HCT116 (cell line): ENCODE measurements around the gene SLC4A7. TPM values are rescaled to one million over a fixed set of nuclear protein-coding genes. Genes with fewer than 3 reads are reported as not detected.

Source experiments
- ATAC-seq: fragments of 200-7000 bp; cut with Tn5 transposase; 2 replicates; pipeline ENCODE4 v1.9.1; 2020; ENCODE audit warnings: mild to moderate bottlenecking, moderate library complexity
- BruUV-seq: library from RNA; stranded (reverse); fragments of 400-500 nt; replicated peaks from 2 replicates; lab custom pipeline; 2021; lab: Mats Ljungman, UMichigan
- CTCF ChIA-PET: fragments of 300-600 bp; sonication (Branson Sonifier 250); formaldehyde crosslinking; loops from one replicate; lab custom pipeline; 2021; ENCODE audit warnings: antibody characterized with exemption; lab: Charles Lee
- POLR2A ChIA-PET: fragments of 300-600, 350-600 bp; sonication (Branson Sonifier 250); formaldehyde crosslinking; loops from one replicate; lab custom pipeline; 2021; ENCODE audit warnings: antibody characterized with exemption; lab: Charles Lee
- RAD21 ChIA-PET, 2 experiments: fragments of 300-600 bp; sonication (Branson Sonifier 250); formaldehyde crosslinking; loops; one replicate each; lab custom pipeline; 2023; ENCODE audit warnings: low total read pairs in 2 of 2; ENCODE audit not compliant: uncharacterized antibody in 2 of 2, unreplicated experiment in 2 of 2, low non-redundant PET in 1 of 2; lab: Charles Lee
- DNase-seq: peaks from one replicate; pipeline ENCODE4 v3.0.0-alpha.2; 2010; ENCODE audit warnings: low read depth, low spot score
- H2AFZ ChIP-seq: fragments of 200-600 bp; shearing (Covaris generic), sonication (generic); 2 replicates; pipeline ENCODE4 v1.6.1; 2017; ENCODE audit warnings: low read depth, mixed run types, mixed read lengths, antibody characterized with exemption, low read length; ENCODE audit not compliant: poor library complexity, severe bottlenecking
- H3K27ac ChIP-seq: 2 replicates; pipeline ENCODE4 v1.5.1; 2012; ENCODE audit warnings: low read depth, low read length
- H3K27me3 ChIP-seq: fragments of 200-600 bp; sonication (generic); 2 replicates; pipeline ENCODE4 v1.6.1; 2016; ENCODE audit warnings: mixed run types, low read length, mixed read lengths; ENCODE audit not compliant: insufficient read depth
- H3K36me3 ChIP-seq, 2 experiments: fragments of 200-500 bp in 1 of 2; fragments of 200-600 bp in 1 of 2; sonication (Bioruptor generic) in 1 of 2; sonication (generic) in 1 of 2; 2 replicates each; pipeline versions ENCODE4 v1.5.1 to v1.6.1; 2014 to 2016; ENCODE audit warnings: low read length in 2 of 2, inconsistent platforms in 1 of 2, mixed read lengths in 1 of 2, mixed run types in 1 of 2; ENCODE audit not compliant: insufficient read depth in 2 of 2, control insufficient read depth in 1 of 2
- H3K4me1 ChIP-seq, 2 experiments: fragments of 200-600 bp in 1 of 2; sonication (generic) in 1 of 2; 2 replicates each; pipeline versions ENCODE4 v1.5.1 to v1.6.1; 2012 to 2017; ENCODE audit warnings: low read length in 2 of 2, inconsistent platforms in 1 of 2, mild to moderate bottlenecking in 1 of 2, mixed read lengths in 1 of 2, mixed run types in 1 of 2, moderate library complexity in 1 of 2; ENCODE audit not compliant: insufficient read depth in 2 of 2, control insufficient read depth in 1 of 2
- H3K4me2 ChIP-seq: fragments of 200-600 bp; sonication (generic); 2 replicates; pipeline ENCODE4 v1.6.1; 2017; ENCODE audit warnings: mixed run types, low read length, mixed read lengths
- H3K4me3 ChIP-seq, 2 experiments: fragments of 200-600 bp in 1 of 2; sonication (generic) in 1 of 2; replicated peaks in 1 of 2; 2 replicates each; pipeline ENCODE4 v1.5.1; 2011 to 2016; ENCODE audit warnings: low read length in 2 of 2, control low read depth in 1 of 2, low read depth in 1 of 2, mild to moderate bottlenecking in 1 of 2, mixed read lengths in 1 of 2, mixed run types in 1 of 2
- H3K79me2 ChIP-seq: fragments of 200-600 bp; sonication (generic); 2 replicates; pipeline ENCODE4 v1.6.1; 2017; ENCODE audit warnings: mild to moderate bottlenecking, mixed run types, low read length, moderate library complexity, mixed read lengths; ENCODE audit not compliant: insufficient read depth
- H3K9ac ChIP-seq: fragments of 200-600 bp; sonication (generic); 2 replicates; pipeline ENCODE4 v1.6.1; 2016; ENCODE audit warnings: low read length, mixed read lengths
- H3K9me2 ChIP-seq: fragments of 200-600 bp; sonication (generic), shearing (Covaris generic); 2 replicates; pipeline ENCODE4 v1.6.1; 2017; ENCODE audit warnings: mixed run types, mild to moderate bottlenecking, moderate library complexity; ENCODE audit not compliant: insufficient read depth
- H3K9me3 ChIP-seq, 2 experiments: fragments of 200-500 bp in 1 of 2; fragments of 200-600 bp in 1 of 2; sonication (Bioruptor generic) in 1 of 2; sonication (generic) in 1 of 2; 2 replicates each; pipeline ENCODE4 v1.6.1; 2014 to 2017; ENCODE audit warnings: low read length in 2 of 2, mixed read lengths in 2 of 2, inconsistent platforms in 1 of 2, low read depth in 1 of 2, mild to moderate bottlenecking in 1 of 2, mixed run types in 1 of 2, moderate library complexity in 1 of 2; ENCODE audit not compliant: control insufficient read depth in 1 of 2, insufficient read depth in 1 of 2
- H4K20me1 ChIP-seq: fragments of 200-600 bp; sonication (generic), shearing (Covaris generic); 2 replicates; pipeline ENCODE4 v1.6.1; 2017; ENCODE audit warnings: mixed run types, mild to moderate bottlenecking, moderate library complexity; ENCODE audit not compliant: insufficient read depth
- ATF3 ChIP-seq: IDR thresholded peaks from 2 replicates; pipeline ENCODE4 v1.6.1; 2012
- CBX3 ChIP-seq: IDR thresholded peaks from 2 replicates; pipeline ENCODE4 v1.6.1; 2012; ENCODE audit warnings: low read depth
- CTCF ChIP-seq, 3 experiments: fragments of 200-600 bp in 1 of 3; sonication (generic) in 1 of 3; IDR thresholded peaks in 2 of 3; conservative IDR thresholded peaks in 1 of 3; 2 replicates each; pipeline ENCODE4 v1.5.1; 2012 to 2017; ENCODE audit warnings: low read depth in 2 of 3, low read length in 2 of 3, antibody characterized with exemption in 1 of 3, borderline replicate concordance in 1 of 3, control low read depth in 1 of 3, mild to moderate bottlenecking in 1 of 3, mixed read lengths in 1 of 3, mixed run types in 1 of 3, moderate library complexity in 1 of 3; ENCODE audit not compliant: insufficient read depth in 1 of 3
- EGR1 ChIP-seq: IDR thresholded peaks from 2 replicates; pipeline ENCODE4 v1.6.1; 2012; ENCODE audit warnings: low read depth
- EZH2 ChIP-seq: fragments of 200-600 bp; sonication (generic); IDR thresholded peaks from 2 replicates; pipeline ENCODE4 v1.6.1; 2017; ENCODE audit warnings: antibody characterized with exemption, mixed run types
- EZH2phosphoT487 ChIP-seq: fragments of 200-600 bp; IDR thresholded peaks from 2 replicates; pipeline ENCODE4 v1.6.1; 2018; ENCODE audit warnings: antibody characterized with exemption, borderline replicate concordance
- FOSL1 ChIP-seq: IDR thresholded peaks from 2 replicates; pipeline ENCODE4 v1.6.1; 2012; ENCODE audit warnings: low read depth
- POLR2AphosphoS5 ChIP-seq: IDR thresholded peaks from 2 replicates; pipeline ENCODE4 v1.6.1; 2011; ENCODE audit warnings: mild to moderate bottlenecking, low read depth, low read length, moderate library complexity
- SP1 ChIP-seq: IDR thresholded peaks from 2 replicates; pipeline ENCODE4 v1.6.1; 2012; ENCODE audit warnings: low read depth
- TCF7L2 ChIP-seq: IDR thresholded peaks from 2 replicates; pipeline ENCODE4 v1.7.0; 2011; ENCODE audit warnings: borderline replicate concordance, inconsistent platforms; ENCODE audit not compliant: insufficient read depth, insufficient read length; ENCODE audit errors: extremely low read depth
- YY1 ChIP-seq: IDR thresholded peaks from 2 replicates; pipeline ENCODE4 v1.6.1; 2011; ENCODE audit warnings: low read length, low read depth, moderate library complexity, mild to moderate bottlenecking; ENCODE audit not compliant: insufficient replicate concordance; ENCODE audit errors: extremely low read depth
- ZFX ChIP-seq: fragments of 450-650 bp; IDR thresholded peaks from 2 replicates; pipeline ENCODE4 v1.6.1; 2017
- intact Hi-C: fragments of 100-400 bp; cut with micrococcal nuclease; formaldehyde crosslinking; loops from 2 replicates; pipeline ENCODE4 v1.10.0; 2022
- total RNA-seq: library from RNA; stranded (reverse); gene quantifications from one replicate; pipeline ENCODE4 v1.2.1, GENCODE V29; 2021; ENCODE audit not compliant: unreplicated experiment

SLC4A7 gene
- total RNA-seq, 1 experiment from 2014 or later: 37.6 TPM

GRCh38 chr3:27323087-27323570 lies 161.1 kb downstream of the SLC4A7 start:
- Histone ChIP-seq H3K79me2 (no peaks in the 10 kb centered on the region), H3K27me3 (no peaks in the 10 kb centered on the region), H3K9ac (no peak overlapping the region), H3K27ac (no peak overlapping the region), H2AFZ (no peak overlapping the region), H4K20me1 (no peaks in the 10 kb centered on the region), H3K4me3 (no peak overlapping the region), H3K36me3 (no peaks in the 10 kb centered on the region), H3K9me2 (no peaks in the 10 kb centered on the region), H3K9me3 (no peaks in the 10 kb centered on the region), H3K4me1 (no peaks in the 10 kb centered on the region), H3K4me2 (no peak overlapping the region)
- ChIA-PET POLR2A (no interaction called here), RAD21 (no interaction called here), CTCF (no interaction called here)
- no TSS peak for BruUV-seq
- no peak for DNase-seq
- intact Hi-C loops: no loop called here
- TF ChIP-seq EZH2phosphoT487: no peak
- TF ChIP-seq FOSL1: no peak
- TF ChIP-seq ZFX: no peak
- TF ChIP-seq EZH2: no peak
- TF ChIP-seq SP1: no peak
- TF ChIP-seq CBX3: no peak
- no peak for TF ChIP-seq EGR1
- TF ChIP-seq ATF3: no peak
- TF ChIP-seq TCF7L2: no peak
- no peak for TF ChIP-seq CTCF (IDR thresholded peaks at IDR 0.05 in 2 of 3, conservative IDR thresholded peaks at IDR 0.05 in 1 of 3; ENCODE audit: borderline replicate concordance in 1 of 3, insufficient read depth in 1 of 3, low read depth in 2 of 3, low read length in 2 of 3)
- TF ChIP-seq YY1: no peak
- TF ChIP-seq POLR2AphosphoS5: no peak
- ATAC-seq: no peak

Other genes starting within 250 kb of the SLC4A7 start
- 1.2 TPM for gene NEK10, start 115.0 kb downstream of the SLC4A7 start, total RNA-seq
- gene EOMES, start 237.9 kb upstream of the SLC4A7 start, total RNA-seq: 1.4 TPM